ENCODE data around the gene ATP8A2.
A peak's percentile ranks its signal among the peaks of the same experiment; 100 is the strongest.

ATP8A2 gene

GRCh38 chr13:25827831-25828465, 456.2 kb downstream of the ATP8A2 start:
- no peak for DNase-seq

- no peak for DNase-seq
Observed at GRCh38 chr13:25833761-25834160, 462.0 kb downstream of the ATP8A2 start.

DNA sequence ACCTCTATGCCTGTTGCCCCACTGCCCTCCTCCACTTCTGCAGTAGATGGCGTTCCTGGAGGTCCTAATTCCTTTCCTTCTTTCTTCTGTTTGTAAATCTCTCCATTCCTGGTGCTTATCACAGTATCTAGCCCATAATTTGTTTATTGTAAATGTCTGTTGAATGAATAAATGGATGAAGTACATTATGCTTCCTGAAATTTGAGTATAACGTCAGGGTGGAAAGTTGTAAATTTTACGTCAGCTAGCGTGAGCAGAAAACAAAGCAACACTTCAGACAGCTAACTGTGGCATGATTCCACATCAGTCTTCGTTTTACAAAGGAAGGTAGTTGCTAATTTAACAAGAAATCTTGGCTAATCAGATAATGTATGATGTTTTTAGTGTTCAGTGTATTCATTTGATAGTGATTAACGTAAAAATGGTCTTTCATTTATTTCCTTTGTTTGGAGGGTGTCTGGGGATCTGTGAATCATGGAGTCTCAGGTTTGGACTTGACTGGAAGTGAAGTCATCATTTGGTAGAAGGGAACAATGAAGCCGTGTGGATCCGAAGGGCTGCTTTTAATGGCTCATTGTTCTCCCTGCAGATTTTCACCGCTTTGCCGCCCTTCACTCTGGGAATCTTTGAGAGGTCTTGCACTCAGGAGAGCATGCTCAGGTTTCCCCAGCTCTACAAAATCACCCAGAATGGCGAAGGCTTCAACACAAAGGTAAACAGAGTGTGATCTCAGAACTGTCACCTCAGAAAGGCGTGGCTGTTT, 465.0 kb downstream of the ATP8A2 start:
- DNase-seq: no peak

DNA sequence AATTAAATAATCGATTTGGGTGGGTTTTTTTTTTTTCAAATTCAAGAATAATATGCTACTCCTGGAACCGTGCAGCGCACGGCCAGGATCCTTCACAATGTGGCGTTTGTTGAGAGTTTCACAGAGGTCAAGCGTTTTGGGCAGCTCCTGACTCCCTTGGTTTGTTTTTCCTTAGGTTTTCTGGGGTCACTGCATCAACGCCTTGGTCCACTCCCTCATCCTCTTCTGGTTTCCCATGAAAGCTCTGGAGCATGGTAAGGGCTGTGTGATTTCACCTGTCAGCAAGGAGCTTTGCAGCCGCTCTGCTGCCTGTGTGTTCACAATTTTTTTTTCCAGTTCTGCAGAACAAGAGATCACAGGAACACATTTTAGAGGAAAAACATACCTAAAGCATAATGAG, 467.6 kb downstream of the ATP8A2 start:
- no peak for DNase-seq

GRCh38 chr13:25840261-25840660, 468.5 kb downstream of the ATP8A2 start:
- DNase-seq: no peak

- no peak for DNase-seq
Observed at GRCh38 chr13:25840931-25841330, 469.2 kb downstream of the ATP8A2 start.

DNA sequence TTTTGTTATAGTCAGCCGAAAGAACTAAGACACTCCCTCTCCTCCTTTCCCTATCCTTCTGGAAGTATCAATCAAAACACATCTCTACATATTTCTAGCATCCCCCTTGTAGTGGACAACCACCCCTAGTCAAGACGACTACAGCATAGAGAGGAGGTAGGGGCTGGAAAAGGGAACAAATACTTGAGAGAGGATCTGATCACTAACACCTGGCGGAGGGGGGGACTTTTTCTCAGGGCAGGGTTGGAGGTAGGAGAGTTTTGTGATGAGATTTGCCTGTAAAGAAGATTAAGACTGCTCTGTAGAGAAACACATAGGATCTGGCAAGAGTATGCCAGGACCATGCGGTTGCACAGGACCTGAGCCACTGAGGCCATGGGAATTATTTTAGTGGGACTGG, 471.9 kb downstream of the ATP8A2 start:
- no peak for DNase-seq

- no peak for DNase-seq
Observed at GRCh38 chr13:25844559-25845434, 473.0 kb downstream of the ATP8A2 start.

DNA sequence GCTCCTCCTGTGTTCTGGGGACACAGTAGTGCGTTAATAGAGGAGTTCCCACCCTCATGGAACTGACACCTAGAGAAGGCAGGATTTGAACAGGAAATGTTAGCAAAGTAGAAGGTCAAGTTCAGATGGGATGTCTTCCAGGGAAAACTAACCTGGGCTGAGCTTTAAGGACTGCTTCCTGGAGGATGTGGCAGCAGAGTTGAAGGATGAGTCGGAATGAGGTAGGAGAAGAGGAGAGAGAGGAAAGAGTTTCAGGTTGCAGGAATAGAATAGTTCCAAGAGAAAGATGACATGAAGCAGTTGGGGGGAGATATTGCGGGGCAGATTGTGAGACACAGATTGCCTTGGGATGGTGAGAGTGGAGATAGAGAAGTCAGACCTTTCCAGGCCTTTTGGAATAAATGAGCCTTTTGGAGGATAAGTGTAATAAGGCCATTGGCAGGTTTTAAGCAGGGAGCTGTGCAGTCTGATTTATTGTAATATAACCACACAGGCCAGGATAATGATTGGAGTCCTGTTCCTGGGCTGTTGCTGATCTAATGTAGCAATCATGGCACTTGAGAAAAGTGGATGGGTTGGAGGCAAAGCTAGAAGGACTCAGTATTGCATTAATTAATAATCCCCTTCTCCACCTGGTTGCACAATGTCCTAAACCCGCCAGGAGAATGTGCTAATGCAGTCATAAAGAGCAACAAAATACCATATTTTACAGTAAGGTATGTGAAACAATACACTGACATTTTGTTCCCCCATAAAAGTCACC, 474.6 kb downstream of the ATP8A2 start:
- DNase-seq: no peak

GRCh38 chr13:25847145-25847544, 475.4 kb downstream of the ATP8A2 start:
- DNase-seq: peak in 1 of 2 donors; percentile 53

DNA sequence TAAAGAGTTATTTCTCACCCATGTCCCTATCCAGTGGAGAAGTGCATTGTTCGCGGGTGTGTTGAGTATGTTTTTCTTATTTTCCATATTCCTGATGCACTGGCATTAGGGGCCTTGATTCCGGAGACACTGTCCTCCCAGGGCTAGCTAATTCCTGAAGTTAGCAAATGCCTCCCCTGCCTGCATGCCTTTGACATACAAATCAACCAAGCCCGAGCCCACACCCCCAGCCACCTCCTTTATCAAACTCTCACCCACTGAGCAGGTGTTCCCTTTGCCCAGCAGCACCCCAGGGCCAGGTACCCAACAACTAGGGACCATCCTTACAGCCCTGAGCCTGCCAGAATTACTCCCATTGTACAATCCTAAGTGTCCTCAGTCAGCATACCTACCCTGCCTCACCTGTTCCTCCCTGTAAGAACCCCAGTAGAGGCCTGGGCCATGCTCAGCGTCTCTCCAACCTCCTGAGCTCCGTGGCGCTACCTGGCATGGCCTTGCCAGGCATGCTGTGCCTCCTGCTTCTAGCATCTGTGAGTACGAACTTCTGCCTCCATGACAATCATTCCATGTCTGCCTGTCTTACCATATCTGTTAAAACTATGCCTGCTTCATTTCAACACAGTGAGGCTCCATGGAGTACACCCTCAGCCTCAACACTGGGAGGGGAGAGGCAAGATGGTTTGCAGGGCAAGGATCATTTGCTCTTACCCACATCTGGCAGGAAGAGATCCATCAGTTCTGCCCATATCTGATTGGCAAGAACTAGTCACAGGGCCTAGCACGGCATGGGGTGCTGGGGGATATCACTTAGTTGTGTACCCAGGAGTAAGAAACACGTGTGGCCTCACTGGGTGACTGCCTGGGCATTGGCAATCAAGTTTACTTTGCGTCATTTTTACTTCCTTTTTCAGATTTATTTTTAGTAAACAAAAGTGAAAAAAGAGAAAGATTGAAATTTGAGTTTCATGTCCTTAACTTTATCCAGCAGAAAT, 476.2 kb downstream of the ATP8A2 start:
- DNase-seq: peak in 1 of 2 donors; percentile 29

- no peak for DNase-seq
Observed at GRCh38 chr13:25848812-25849745, 477.3 kb downstream of the ATP8A2 start.

DNA sequence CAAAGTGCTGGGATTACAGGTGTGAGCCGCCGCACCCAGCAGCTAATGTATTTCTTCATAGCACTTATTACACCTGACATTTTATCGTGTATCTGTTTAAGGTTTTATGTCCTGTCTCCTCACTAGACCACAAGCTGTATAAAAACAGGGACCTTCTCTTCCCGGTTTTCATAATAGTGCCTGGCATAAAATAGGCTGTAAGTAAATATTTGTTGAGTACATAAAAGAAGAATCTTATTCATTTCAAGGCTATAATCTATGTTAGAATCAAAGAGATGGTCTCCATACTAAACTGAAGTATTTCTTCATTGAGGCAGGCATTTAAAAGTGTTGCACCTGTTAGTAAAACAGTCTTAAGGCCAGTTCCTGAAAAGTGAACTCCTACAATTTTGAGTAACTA, 486.1 kb downstream of the ATP8A2 start:
- no peak for DNase-seq

DNA sequence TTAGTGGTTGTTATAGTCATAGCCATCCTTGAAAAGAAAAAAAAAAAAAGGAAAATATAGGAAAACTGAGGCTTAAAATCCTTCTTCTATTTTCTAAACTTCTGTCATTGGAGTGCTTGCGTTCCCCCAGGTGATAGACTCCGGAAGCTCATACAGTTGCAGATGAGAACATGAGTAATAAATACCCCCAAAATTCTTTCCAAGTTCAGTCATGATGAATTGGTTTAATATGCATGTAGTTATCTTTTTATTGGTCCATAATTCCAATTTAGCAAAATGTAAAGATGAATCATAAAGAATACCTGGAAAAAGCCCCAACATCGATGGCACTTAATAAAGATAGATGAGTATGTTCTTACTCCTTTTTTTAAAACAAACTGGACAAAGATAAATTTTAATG, 487.8 kb downstream of the ATP8A2 start:
- no peak for DNase-seq

DNA sequence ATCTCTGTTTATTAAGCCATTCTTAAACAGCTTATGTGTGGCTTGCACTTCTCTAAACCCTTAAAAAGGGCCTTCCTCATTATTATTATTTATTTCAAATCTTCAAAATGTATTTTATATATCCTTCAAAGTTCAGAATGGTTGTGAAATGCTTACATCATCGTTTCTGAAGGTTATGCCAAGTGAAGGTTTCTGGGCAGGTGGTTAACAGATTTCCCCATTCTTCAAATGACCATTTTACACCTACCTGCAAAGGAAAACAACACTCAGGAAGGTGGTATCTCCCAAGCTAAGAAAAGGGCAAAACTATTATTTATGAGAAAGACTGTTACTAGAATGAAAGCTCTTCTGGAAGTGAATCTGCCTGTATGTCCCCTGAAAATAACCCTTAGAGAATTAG, 488.5 kb downstream of the ATP8A2 start:
- DNase-seq: no peak

DNA sequence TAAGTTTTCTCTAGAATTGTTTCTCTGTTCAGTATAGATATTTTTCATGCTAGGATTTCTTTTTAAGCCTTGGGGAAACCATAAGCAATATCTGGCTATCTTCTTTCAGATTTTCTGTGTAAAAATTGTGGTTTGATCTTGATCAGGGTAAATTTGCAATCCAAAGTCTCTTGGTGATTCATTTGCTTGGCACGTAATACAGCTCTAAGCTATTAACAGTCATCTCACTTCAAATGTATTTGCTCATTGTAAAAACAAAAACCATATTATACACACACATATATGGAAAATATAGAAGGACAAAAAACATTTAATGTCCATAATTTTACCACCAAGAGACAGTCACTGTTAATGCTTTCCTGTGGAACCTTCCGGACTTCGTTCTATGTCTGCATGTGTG, 489.1 kb downstream of the ATP8A2 start:
- no peak for DNase-seq

DNA sequence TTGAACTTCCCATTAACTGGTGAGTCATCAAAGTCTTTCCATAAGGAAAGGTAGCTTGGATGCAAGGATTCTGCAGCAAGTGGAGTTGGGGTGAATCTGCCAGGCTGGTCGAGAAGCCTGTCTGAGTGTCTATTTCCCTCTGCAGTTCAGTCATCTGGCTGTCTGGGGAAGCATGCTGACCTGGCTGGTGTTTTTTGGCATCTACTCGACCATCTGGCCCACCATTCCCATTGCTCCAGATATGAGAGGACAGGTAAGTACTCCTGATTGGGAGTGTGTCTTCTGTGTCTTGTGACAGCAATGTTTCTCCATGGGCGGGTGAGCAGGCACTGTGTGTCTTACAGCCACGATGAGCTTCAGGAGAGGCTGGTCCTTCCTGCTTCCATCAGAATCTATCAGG, 490.4 kb downstream of the ATP8A2 start:
- DNase-seq: no peak

GRCh38 chr13:25864116-25864515, 492.3 kb downstream of the ATP8A2 start:
- no peak for DNase-seq

DNA sequence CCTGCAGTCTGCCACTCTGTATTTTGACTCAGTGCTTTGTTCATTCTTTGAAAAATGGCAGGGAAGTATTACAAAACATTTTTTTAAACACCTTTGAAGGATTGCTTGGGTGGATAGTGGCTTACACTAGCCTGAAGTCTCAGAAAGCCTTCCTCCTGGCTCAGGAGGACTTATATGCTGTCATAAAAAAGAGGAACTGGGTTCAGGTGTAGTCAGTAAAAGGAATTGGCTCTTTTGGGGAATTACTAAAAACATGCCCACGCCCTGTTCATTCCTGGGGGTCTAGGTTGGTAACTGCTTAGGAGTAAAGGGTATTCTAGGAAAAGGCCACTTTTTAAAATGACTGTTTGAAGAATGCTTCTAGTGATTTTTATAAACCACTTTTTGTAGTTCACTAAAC, 493.2 kb downstream of the ATP8A2 start:
- DNase-seq: no peak

GRCh38 chr13:25865391-25865790, 493.6 kb downstream of the ATP8A2 start:
- DNase-seq: no peak
